ENCODE results near the gene GH1.
A peak's percentile ranks its signal among the peaks of the same experiment; 100 is the strongest.

GH1 gene

DNA sequence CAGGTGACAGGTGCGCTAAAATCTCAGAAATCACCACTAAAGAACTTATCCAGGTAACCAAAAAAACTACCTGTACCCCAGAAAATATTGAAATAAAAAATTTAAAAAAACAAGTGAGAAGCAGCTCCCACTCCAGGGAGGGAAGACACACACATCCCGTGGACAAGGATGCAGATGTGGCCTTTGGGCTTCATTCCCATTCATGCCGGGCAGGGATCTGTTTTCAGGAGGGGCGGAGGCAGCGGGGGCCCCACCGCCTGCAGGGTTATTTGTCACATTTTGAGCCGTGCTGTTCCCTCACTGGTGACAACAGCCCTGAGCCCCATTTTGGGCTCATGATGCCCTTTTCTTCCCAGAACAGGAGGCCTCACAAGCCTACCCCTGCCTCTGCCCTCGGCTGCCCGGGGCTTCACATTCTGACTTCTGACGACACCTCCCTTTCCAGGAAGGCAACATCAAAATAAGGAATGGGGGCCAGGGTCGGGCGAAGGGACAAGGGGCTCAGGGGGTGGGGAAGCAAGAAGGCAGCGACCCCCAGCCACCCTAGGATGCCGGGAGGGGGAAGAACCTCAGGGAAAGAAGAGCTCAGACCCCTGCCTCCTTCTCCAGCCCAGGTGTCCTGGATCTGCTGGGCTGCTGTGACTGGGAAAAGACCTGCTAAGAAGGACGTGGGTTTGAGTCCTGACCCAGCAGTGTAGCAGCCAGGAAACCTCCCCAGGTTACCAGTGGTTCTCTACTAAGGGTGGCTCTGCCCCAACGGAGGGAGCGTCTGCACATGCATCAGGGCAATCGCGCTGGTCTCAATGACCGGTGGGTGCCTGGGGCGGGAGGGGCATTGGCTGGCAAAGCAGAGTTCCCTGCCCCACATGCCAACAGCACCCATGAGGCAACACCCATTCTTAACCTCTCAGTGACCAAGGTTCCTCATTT lies 15.8 kb upstream of the GH1 start:
- Histone ChIP-seq H3K4me1 (ENCODE audit: control insufficient read depth in 1 of 2, insufficient read depth in 2 of 2, low read length in 2 of 2) (peaks cover 7 to 9% of the 10 kb centered on the region in 2 donors), H3K4me3 (ENCODE audit: low read depth in 1 of 2, low read length in 2 of 2) (no peak overlapping the region), H3K36me3 (ENCODE audit: control insufficient read depth in 1 of 2, insufficient read depth in 2 of 2, low read length in 2 of 2) (no peaks in the 10 kb centered on the region), H3K9me3 (ENCODE audit: control insufficient read depth in 1 of 2, low read length in 2 of 2) (no peaks in the 10 kb centered on the region), H3K9ac (ENCODE audit: low read depth in 1 of 2, low read length in 2 of 2) (no peak overlapping the region), H3K27me3 (ENCODE audit: control insufficient read depth in 1 of 2, insufficient read depth in 2 of 2, low read length in 2 of 2) (no peaks in the 10 kb centered on the region), H3K27ac (ENCODE audit: low read depth, low read length) (no peak overlapping the region)

DNA sequence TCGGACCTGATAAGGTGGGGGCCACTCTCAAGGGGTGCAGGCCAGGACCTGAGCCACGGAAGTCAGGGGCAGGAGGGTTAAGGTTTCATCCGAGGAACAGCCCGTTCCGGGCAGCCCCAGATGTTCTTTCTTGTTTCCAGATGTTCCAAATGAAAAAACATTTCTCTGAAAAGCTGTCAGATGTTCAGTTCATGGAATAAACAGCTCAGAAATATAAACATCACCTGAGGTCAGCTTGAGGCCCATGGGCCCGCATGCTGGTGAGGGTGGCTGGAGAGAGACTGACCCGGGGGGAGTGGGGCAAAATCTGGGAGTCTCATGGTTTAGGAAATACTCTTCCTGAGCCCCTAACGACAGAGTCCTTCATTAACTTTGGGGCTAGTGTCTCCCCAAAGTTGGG lies 15.0 kb upstream of the GH1 start:
- H3K9ac ChIP-seq (ENCODE audit: low read depth in 1 of 2, low read length in 2 of 2): no peak overlapping the region
- no peak overlapping the region for H3K4me3 ChIP-seq (ENCODE audit: low read depth in 1 of 2, low read length in 2 of 2)
- no peaks in the 10 kb centered on the region for H3K27me3 ChIP-seq (ENCODE audit: control insufficient read depth in 1 of 2, insufficient read depth in 2 of 2, low read length in 2 of 2)
- H3K9me3 ChIP-seq (ENCODE audit: control insufficient read depth in 1 of 2, low read length in 2 of 2): no peaks in the 10 kb centered on the region
- no peaks in the 10 kb centered on the region for H3K36me3 ChIP-seq (ENCODE audit: control insufficient read depth in 1 of 2, insufficient read depth in 2 of 2, low read length in 2 of 2)
- H3K27ac ChIP-seq (ENCODE audit: low read depth, low read length): no peak overlapping the region
- H3K4me1 ChIP-seq (ENCODE audit: control insufficient read depth in 1 of 2, insufficient read depth in 2 of 2, low read length in 2 of 2): peaks cover 7 to 9% of the 10 kb centered on the region in 2 donors

DNA sequence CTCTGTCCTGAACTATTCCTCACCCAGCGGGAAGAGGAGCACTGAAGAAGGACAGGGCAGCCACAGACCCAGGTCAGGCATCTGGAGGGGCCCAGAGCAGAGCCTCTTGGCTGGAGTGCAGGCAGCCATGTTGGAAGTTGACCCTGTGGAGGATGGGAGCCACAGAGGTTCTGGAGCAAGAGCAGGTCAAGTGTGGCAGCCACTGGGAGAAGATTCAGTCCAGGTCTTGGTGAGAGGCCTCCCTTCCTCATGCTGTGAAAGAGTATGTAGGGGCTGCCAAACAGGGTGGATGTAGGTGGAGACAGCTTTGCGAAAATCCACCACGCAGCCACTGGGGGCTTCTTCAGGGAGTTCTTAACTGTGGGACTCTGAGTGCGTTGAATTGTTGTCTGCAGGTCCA lies 14.1 kb upstream of the GH1 start:
- no peaks in the 10 kb centered on the region for H3K27me3 ChIP-seq (ENCODE audit: control insufficient read depth in 1 of 2, insufficient read depth in 2 of 2, low read length in 2 of 2)
- no peak overlapping the region for H3K27ac ChIP-seq (ENCODE audit: low read depth, low read length)
- no peaks in the 10 kb centered on the region for H3K9me3 ChIP-seq (ENCODE audit: control insufficient read depth in 1 of 2, low read length in 2 of 2)
- no peak overlapping the region for H3K4me3 ChIP-seq (ENCODE audit: low read depth in 1 of 2, low read length in 2 of 2)
- no peaks in the 10 kb centered on the region for H3K36me3 ChIP-seq (ENCODE audit: control insufficient read depth in 1 of 2, insufficient read depth in 2 of 2, low read length in 2 of 2)
- peaks cover 7 to 9% of the 10 kb centered on the region in 2 donors for H3K4me1 ChIP-seq (ENCODE audit: control insufficient read depth in 1 of 2, insufficient read depth in 2 of 2, low read length in 2 of 2)
- no peak overlapping the region for H3K9ac ChIP-seq (ENCODE audit: low read depth in 1 of 2, low read length in 2 of 2)

DNA sequence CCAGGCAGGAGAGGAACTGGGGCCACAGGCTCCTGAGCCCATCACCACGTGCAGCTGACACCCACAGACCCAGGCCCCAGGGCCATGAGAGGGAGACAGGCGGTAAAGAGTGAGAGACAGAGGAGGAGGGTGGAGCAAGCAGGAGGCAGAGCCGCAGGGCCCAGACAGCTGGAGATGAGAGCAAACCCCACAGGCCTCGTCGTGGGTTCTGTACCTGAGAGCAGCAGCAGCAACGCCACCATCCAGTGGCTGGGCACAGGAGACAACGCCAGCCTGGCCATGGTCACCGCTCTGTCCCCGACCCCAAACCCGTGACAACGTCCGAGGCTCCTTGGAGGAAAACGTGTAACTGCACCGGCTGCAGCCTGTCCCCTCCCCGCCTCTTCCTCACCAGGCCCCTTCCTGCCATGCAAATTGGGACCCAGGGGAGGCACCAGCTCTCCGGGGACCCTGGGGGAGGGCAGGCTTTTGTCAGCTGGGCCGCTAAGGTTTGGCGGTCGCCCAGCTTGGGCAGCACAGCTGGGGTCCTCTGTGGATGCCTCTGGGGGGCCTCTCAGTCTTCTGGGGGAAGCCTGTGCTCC lies 13.4 kb upstream of the GH1 start, which contains the start of gene CD79B:
TSS of gene CD79B (minus strand) at position 351 of the 581 bp plus-strand sequence. CDS start at position 281, 70 bp downstream.
- Histone ChIP-seq H3K9ac (ENCODE audit: low read depth in 1 of 2, low read length in 2 of 2) (peak within 1 kb of the TSS; percentile 18 to 28), H3K36me3 (ENCODE audit: control insufficient read depth in 1 of 2, insufficient read depth in 2 of 2, low read length in 2 of 2) (no peaks in the 10 kb centered on the region), H3K9me3 (ENCODE audit: control insufficient read depth in 1 of 2, low read length in 2 of 2) (no peaks in the 10 kb centered on the region), H3K27ac (ENCODE audit: low read depth, low read length) (peak within 1 kb of the TSS; percentile 41), H3K27me3 (ENCODE audit: control insufficient read depth in 1 of 2, insufficient read depth in 2 of 2, low read length in 2 of 2) (no peaks in the 10 kb centered on the region), H3K4me1 (ENCODE audit: control insufficient read depth in 1 of 2, insufficient read depth in 2 of 2, low read length in 2 of 2) (peaks cover 7 to 9% of the 10 kb centered on the region in 2 donors), H3K4me3 (ENCODE audit: low read depth in 1 of 2, low read length in 2 of 2) (peak within 1 kb of the TSS; percentile 65 to 66)

DNA sequence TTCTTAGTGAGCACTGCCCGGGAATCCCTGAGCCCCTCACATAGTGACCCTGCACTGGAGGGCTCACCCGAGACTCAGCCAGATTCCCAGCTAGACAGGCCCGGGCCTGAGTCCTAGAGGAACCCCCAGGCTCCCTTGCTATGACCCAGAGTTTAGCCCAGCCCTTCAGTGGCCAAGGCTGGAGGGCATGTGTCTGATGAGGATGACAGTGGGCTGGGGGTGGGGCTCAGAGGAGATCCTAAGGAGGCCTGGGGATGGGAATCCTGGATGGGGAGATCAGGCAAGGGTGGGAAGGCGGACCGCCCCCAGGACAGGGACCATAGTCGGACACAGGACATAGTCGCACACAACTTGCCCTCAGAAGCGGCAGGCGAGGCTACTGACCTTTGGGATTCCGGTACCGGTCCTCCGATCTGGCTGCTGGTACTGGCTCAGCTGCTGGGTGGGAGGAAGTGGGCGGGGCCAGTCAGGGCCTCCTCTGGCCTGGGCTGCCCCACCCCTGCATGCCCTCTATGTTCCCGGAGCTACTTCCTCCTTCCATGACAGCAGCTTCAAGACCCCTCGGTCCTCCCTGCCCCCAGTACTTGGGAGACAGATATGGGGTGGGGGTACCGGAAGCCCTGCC lies 12.4 kb upstream of the GH1 start:
- peak overlapping the region in 1 of 2 donors; percentile 29 for H3K9ac ChIP-seq (ENCODE audit: low read depth in 1 of 2, low read length in 2 of 2)
- H3K27ac ChIP-seq (ENCODE audit: low read depth, low read length): peak overlapping the region; percentile 41
- peak overlapping the region; percentile 45 to 66 for H3K4me3 ChIP-seq (ENCODE audit: low read depth in 1 of 2, low read length in 2 of 2)
- no peaks in the 10 kb centered on the region for H3K36me3 ChIP-seq (ENCODE audit: control insufficient read depth in 1 of 2, insufficient read depth in 2 of 2, low read length in 2 of 2)
- H3K27me3 ChIP-seq (ENCODE audit: control insufficient read depth in 1 of 2, insufficient read depth in 2 of 2, low read length in 2 of 2): no peaks in the 10 kb centered on the region
- no peaks in the 10 kb centered on the region for H3K9me3 ChIP-seq (ENCODE audit: control insufficient read depth in 1 of 2, low read length in 2 of 2)
- peaks cover 7 to 9% of the 10 kb centered on the region in 2 donors for H3K4me1 ChIP-seq (ENCODE audit: control insufficient read depth in 1 of 2, insufficient read depth in 2 of 2, low read length in 2 of 2)

DNA sequence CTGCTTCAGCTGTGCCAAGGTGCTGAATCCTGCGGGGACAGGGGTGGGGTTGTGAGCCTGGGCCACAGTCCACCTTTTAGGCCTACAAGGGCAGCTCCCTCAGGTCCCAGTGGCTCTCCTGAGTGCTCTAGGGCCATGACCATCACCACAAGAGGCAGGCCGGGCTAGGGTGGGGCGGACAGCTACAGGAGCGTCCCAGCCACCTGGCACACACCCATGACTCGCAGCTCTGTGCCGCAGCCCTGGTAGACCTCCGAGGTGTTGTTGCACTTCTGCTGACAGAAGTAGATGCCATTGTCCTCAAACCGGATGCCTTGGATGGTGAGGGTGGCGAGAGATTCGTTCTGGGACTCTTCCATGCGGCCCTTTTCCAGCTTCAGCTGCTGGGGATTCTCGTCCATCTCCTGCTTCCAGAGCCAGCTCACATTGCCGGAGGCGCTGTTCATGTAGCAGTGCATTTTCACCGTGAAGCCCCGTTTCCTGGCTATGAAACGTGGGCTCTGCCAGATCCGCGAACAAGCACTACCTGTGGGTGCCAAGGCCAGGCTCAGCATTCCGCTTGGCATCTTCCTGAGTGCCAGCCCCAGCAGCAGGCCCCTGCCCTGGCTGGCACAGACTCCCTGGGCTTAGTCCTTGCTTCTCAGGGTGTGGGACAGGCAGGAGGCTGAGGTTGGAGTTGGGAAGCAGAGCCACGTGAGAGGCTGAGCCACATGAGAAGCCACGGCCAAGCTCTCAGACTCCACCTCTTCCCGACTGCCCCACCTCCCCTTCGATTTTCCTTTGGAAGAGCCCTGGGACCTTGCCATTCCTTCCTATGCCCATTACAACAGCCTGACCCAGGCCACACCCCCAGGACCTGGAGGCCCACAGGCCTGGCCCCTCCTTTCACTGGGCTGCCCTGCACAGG lies 11.5 kb upstream of the GH1 start:
- peak overlapping the region in 1 of 2 donors; percentile 66 for H3K4me3 ChIP-seq (ENCODE audit: low read depth in 1 of 2, low read length in 2 of 2)
- H3K9me3 ChIP-seq (ENCODE audit: control insufficient read depth in 1 of 2, low read length in 2 of 2): no peaks in the 10 kb centered on the region
- H3K4me1 ChIP-seq (ENCODE audit: control insufficient read depth in 1 of 2, insufficient read depth in 2 of 2, low read length in 2 of 2): peaks cover 7 to 9% of the 10 kb centered on the region in 2 donors
- H3K27me3 ChIP-seq (ENCODE audit: control insufficient read depth in 1 of 2, insufficient read depth in 2 of 2, low read length in 2 of 2): no peaks in the 10 kb centered on the region
- H3K9ac ChIP-seq (ENCODE audit: low read depth in 1 of 2, low read length in 2 of 2): peak overlapping the region in 1 of 2 donors; percentile 29
- no peaks in the 10 kb centered on the region for H3K36me3 ChIP-seq (ENCODE audit: control insufficient read depth in 1 of 2, insufficient read depth in 2 of 2, low read length in 2 of 2)
- no peak overlapping the region for H3K27ac ChIP-seq (ENCODE audit: low read depth, low read length)

DNA sequence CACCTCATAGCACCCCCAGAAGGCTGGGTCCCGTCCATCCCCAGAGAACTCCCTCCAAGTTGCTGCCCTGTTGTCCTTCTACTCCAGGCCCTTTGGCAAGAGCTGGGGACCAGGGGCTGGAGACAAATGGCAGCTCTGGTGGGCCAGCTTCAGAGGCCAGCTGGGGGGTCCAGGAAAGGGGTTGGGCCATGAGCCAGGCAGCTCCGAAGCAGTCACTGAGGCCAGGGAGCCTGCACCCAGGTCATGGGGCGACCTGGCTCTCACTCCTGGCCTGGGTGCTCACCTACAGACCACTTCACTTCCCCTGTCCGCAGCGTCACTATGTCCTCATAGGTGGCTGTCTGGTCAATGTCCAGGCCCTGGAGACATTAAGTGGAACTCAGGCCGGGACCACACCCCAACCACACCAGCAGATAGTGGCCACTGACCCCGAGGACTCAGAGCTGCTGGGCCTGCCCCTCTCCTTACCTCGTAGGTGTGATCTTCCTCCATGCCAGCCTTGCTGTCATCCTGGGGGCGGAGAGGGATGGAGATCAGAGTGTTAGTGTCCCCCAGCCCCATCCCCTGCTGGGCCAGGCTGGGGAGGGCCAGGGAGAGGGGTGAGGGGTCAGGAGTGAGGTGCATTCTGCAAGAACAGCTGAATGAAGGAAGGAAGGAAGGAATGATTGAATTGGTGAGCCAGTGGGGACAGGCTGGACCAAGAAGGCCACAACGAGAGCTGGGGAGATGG lies 10.5 kb upstream of the GH1 start:
- Histone ChIP-seq H3K27ac (ENCODE audit: low read depth, low read length) (no peak overlapping the region), H3K9me3 (ENCODE audit: control insufficient read depth in 1 of 2, low read length in 2 of 2) (no peaks in the 10 kb centered on the region), H3K4me1 (ENCODE audit: control insufficient read depth in 1 of 2, insufficient read depth in 2 of 2, low read length in 2 of 2) (peaks cover 7 to 9% of the 10 kb centered on the region in 2 donors), H3K36me3 (ENCODE audit: control insufficient read depth in 1 of 2, insufficient read depth in 2 of 2, low read length in 2 of 2) (no peaks in the 10 kb centered on the region), H3K9ac (ENCODE audit: low read depth in 1 of 2, low read length in 2 of 2) (no peak overlapping the region), H3K4me3 (ENCODE audit: low read depth in 1 of 2, low read length in 2 of 2) (no peak overlapping the region), H3K27me3 (ENCODE audit: control insufficient read depth in 1 of 2, insufficient read depth in 2 of 2, low read length in 2 of 2) (no peaks in the 10 kb centered on the region)

DNA sequence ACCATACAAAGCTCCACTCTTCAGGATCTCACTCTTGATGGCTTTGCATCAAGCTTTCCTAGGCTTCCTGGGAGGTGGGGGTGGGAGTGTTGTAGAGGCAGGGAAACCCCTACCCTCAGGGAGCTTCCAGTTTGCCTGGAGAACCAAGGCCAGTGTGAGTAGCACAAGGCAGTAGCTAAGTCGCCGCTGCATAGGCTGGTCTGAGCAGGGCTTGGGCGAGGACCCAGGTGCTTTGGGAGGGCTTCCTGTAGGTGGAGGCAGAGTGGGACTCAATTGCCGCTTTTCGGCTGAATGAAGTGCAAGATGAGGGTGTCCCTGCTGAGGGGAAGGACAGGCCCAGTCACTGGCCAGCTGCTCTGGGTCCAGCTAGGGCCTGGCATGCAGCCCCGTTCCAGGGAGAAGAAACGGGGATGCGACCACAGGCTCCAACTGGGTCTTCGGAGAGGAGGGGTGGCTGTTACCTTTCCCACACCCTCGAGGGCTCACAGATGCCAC lies 9.6 kb upstream of the GH1 start:
- H3K27me3 ChIP-seq (ENCODE audit: control insufficient read depth in 1 of 2, insufficient read depth in 2 of 2, low read length in 2 of 2): no peaks in the 10 kb centered on the region
- no peak overlapping the region for H3K9ac ChIP-seq (ENCODE audit: low read depth in 1 of 2, low read length in 2 of 2)
- H3K4me3 ChIP-seq (ENCODE audit: low read depth in 1 of 2, low read length in 2 of 2): no peak overlapping the region
- peaks cover 7 to 9% of the 10 kb centered on the region in 2 donors for H3K4me1 ChIP-seq (ENCODE audit: control insufficient read depth in 1 of 2, insufficient read depth in 2 of 2, low read length in 2 of 2)
- H3K9me3 ChIP-seq (ENCODE audit: control insufficient read depth in 1 of 2, low read length in 2 of 2): no peaks in the 10 kb centered on the region
- no peak overlapping the region for H3K27ac ChIP-seq (ENCODE audit: low read depth, low read length)
- H3K36me3 ChIP-seq (ENCODE audit: control insufficient read depth in 1 of 2, insufficient read depth in 2 of 2, low read length in 2 of 2): no peaks in the 10 kb centered on the region

Data from duodenal mucosa (tissue), 2 donors.